K562 (cell line): ENCODE data around the gene PLEKHG3. TPM values are rescaled to one million over a fixed set of nuclear protein-coding genes. Genes with fewer than 3 reads are reported as not detected.

Source experiments
- ATAC-seq: fragments of 200-7000 bp; cut with Tn5 transposase; 3 replicates; pipeline ENCODE4 v1.9.1; 2020; ENCODE audit warnings: moderate library complexity
- BruUV-seq: library from RNA; stranded (reverse); fragments of 400-500 nt; replicated peaks from 2 replicates; lab custom pipeline; 2021; lab: Mats Ljungman, UMichigan
- CTCF ChIA-PET: fragments of 300-600 bp; formaldehyde crosslinking; extraction: SDS; loops from one replicate; lab custom pipeline; 2021; ENCODE audit warnings: low intra/inter-chr PET ratio; lab: Yijun Ruan, JAX
- POLR2A ChIA-PET: fragments of 300-600, 350-650 bp; sonication (Branson Sonifier 250); formaldehyde crosslinking; extraction: SDS; loops from one replicate; lab custom pipeline; 2021; ENCODE audit warnings: antibody characterized with exemption, inconsistent platforms; lab: Yijun Ruan, JAX
- DNase-seq, 4 experiments: peaks; one replicate each; pipeline versions ENCODE4 v3.0.0 to v3.0.0-alpha.2; 2011 to 2018; ENCODE audit warnings: low spot score in 3 of 4, mixed read lengths in 3 of 4; ENCODE audit errors: extremely low read depth in 1 of 4
- FAIRE-seq: peaks from 2 replicates; lab custom pipeline; 2011; peaks lifted over from hg19 to GRCh38; lab: Jason Lieb, UNC
- H2AFZ ChIP-seq: 2 replicates; pipeline ENCODE4 v1.6.0; 2011; ENCODE audit warnings: low read depth, low read length, control low read depth, inconsistent platforms
- H3K27ac ChIP-seq: fragments of 200-600 bp; 3 replicates; pipeline ENCODE4 v1.8.0; 2011; ENCODE audit warnings: low read depth, mild to moderate bottlenecking, control low read depth, inconsistent platforms, low read length, moderate library complexity, mixed read lengths; ENCODE audit errors: extremely low read depth
- H3K27me3 ChIP-seq, 2 experiments: fragments of 300-600 bp in 1 of 2; 2 replicates in 1 of 2; 3 replicates in 1 of 2; pipeline versions ENCODE4 v1.6.0 to v1.8.0; 2011; ENCODE audit warnings: inconsistent platforms in 2 of 2, low read length in 2 of 2, mild to moderate bottlenecking in 1 of 2, mixed read lengths in 1 of 2, moderate library complexity in 1 of 2; ENCODE audit not compliant: control insufficient read depth in 2 of 2, insufficient read depth in 2 of 2
- H3K36me3 ChIP-seq: fragments of 300-600 bp; 3 replicates; pipeline ENCODE4 v1.8.0; 2011; ENCODE audit warnings: mild to moderate bottlenecking, low read length, inconsistent platforms; ENCODE audit not compliant: control insufficient read depth, insufficient read depth
- H3K4me1 ChIP-seq, 2 experiments: fragments of 200-600 bp in 1 of 2; replicated peaks in 1 of 2; 2 replicates in 1 of 2; 3 replicates in 1 of 2; pipeline versions ENCODE4 v1.5.1 to v1.8.0; 2011; ENCODE audit warnings: inconsistent platforms in 2 of 2, low read length in 2 of 2, mild to moderate bottlenecking in 1 of 2, mixed read lengths in 1 of 2, moderate library complexity in 1 of 2; ENCODE audit not compliant: control insufficient read depth in 2 of 2, insufficient read depth in 2 of 2
- H3K4me2 ChIP-seq: 2 replicates; pipeline ENCODE4 v1.6.1; 2011; ENCODE audit warnings: low read length, control low read depth, inconsistent platforms, mixed read lengths; ENCODE audit not compliant: insufficient read depth
- H3K4me3 ChIP-seq: fragments of 200-600 bp; sonication (generic), shearing (Covaris generic); 2 replicates; pipeline ENCODE4 v1.5.1; 2016; ENCODE audit warnings: control low read depth, inconsistent platforms
- H3K79me2 ChIP-seq: fragments of 200-600 bp; 3 replicates; pipeline ENCODE4 v1.8.0; 2011; ENCODE audit warnings: low read length, inconsistent platforms; ENCODE audit not compliant: control insufficient read depth, insufficient read depth
- H3K9ac ChIP-seq, 2 experiments: 2 replicates each; pipeline versions ENCODE4 v1.6.0 to v1.6.1; 2011; ENCODE audit warnings: low read depth in 2 of 2, low read length in 2 of 2, control low read depth in 1 of 2, inconsistent platforms in 1 of 2, mild to moderate bottlenecking in 1 of 2, mixed read lengths in 1 of 2; ENCODE audit not compliant: insufficient read depth in 1 of 2
- H3K9me1 ChIP-seq: one replicate; pipeline ENCODE4 v1.6.0; 2011; ENCODE audit warnings: inconsistent platforms, mild to moderate bottlenecking, low read length, moderate library complexity; ENCODE audit not compliant: control insufficient read depth, insufficient read depth
- H3K9me3 ChIP-seq: replicated peaks from 2 replicates; pipeline ENCODE4 v1.5.1; 2011; ENCODE audit warnings: low read depth, low read length, inconsistent platforms; ENCODE audit not compliant: control insufficient read depth, insufficient read depth
- H4K20me1 ChIP-seq: replicated peaks from 2 replicates; pipeline ENCODE4 v1.6.1; 2011; ENCODE audit warnings: low read length, inconsistent platforms, mixed read lengths; ENCODE audit not compliant: control insufficient read depth, insufficient read depth
- ASH1L ChIP-seq: fragments of 450-650 bp; IDR thresholded peaks from 2 replicates; pipeline ENCODE4 v1.6.1; 2018; ENCODE audit warnings: borderline replicate concordance, mild to moderate bottlenecking, low read depth; ENCODE audit not compliant: partially characterized antibody
- CCNT2 ChIP-seq: IDR thresholded peaks from 2 replicates; pipeline ENCODE4 v1.6.1; 2011; ENCODE audit warnings: borderline replicate concordance, low read depth, mild to moderate bottlenecking, moderate library complexity, mixed read lengths, low read length; ENCODE audit not compliant: insufficient read length; ENCODE audit errors: extremely low read depth
- CEBPB ChIP-seq: fragments of 450-650 bp; IDR thresholded peaks from 2 replicates; pipeline ENCODE4 v1.6.1; 2016; ENCODE audit warnings: missing genetic modification characterization, missing compliant biosample characterization
- EHMT2 ChIP-seq: fragments of 450-650 bp; IDR thresholded peaks from 2 replicates; pipeline ENCODE4 v1.6.1; 2018; ENCODE audit warnings: antibody characterized with exemption
- HNRNPK ChIP-seq: fragments of 200-400 bp; formaldehyde crosslinking; IDR thresholded peaks from one replicate; pipeline ENCODE4 v1.6.1; 2018; ENCODE audit warnings: mild to moderate bottlenecking, low read depth, low read length; ENCODE audit not compliant: poor library complexity, severe bottlenecking
- TOE1 ChIP-seq, 2 experiments: fragments of 450-650 bp in 1 of 2; sonication (generic) in 1 of 2; formaldehyde crosslinking in 1 of 2; IDR thresholded peaks; 2 replicates each; pipeline versions ENCODE4 v1.7.1 to v1.8.0; 2016 to 2022; ENCODE audit warnings: borderline replicate concordance in 2 of 2, mild to moderate bottlenecking in 2 of 2, antibody characterized with exemption in 1 of 2, inconsistent platforms in 1 of 2, low read depth in 1 of 2, missing genetic modification reagents in 1 of 2, moderate library complexity in 1 of 2
- ZNF316 ChIP-seq: fragments of 450-650 bp; IDR thresholded peaks from 2 replicates; pipeline ENCODE4 v1.6.1; 2016
- ZNF347 ChIP-seq: fragments of 450-650 bp; formaldehyde crosslinking; IDR thresholded peaks from 2 replicates; pipeline ENCODE4 v1.4.0; 2020; ENCODE audit warnings: low read depth, mild to moderate bottlenecking, moderate library complexity
- ZNF695 ChIP-seq: fragments of 450-650 bp; formaldehyde crosslinking; IDR thresholded peaks from 2 replicates; pipeline ENCODE4 v1.4.0; 2020; ENCODE audit warnings: mild to moderate bottlenecking, moderate library complexity
- ZNF778 ChIP-seq: fragments of 450-650 bp; formaldehyde crosslinking; IDR thresholded peaks from 2 replicates; pipeline ENCODE4 v1.4.0; 2020; ENCODE audit warnings: mild to moderate bottlenecking, moderate library complexity
- WGBS: fragments of 100-300 bp; shearing (Covaris generic); methylation state at CpG from one replicate; pipeline ENCODE4 v1.1.6; 2016; ENCODE audit warnings: low coverage, mixed read lengths; ENCODE audit not compliant: insufficient coverage; ENCODE audit errors: missing lambda C conversion rate; 5-methylcytosine and 5-hydroxymethylcytosine counted together
- in situ Hi-C: fragments of 300-500 bp; cut with MboI; formaldehyde crosslinking; loops from 4 replicates; pipeline ENCODE4 v1.15.0; 2018; ENCODE audit warnings: inconsistent platforms, mixed read lengths
- intact Hi-C: fragments of 100-400 bp; cut with micrococcal nuclease; formaldehyde crosslinking; loops from 2 replicates; pipeline ENCODE4 v1.14.2; 2022
- polyA plus RNA-seq, 8 experiments: library from polyadenylated mRNA; depleted of rRNA in 4 of 8; stranded (reverse) in 5 of 8; unstranded in 3 of 8; fragments of >200 nt; fragmentation: Nextera tagmentation in 2 of 8; fragmentation: Illumina TruSeq in 1 of 8; extraction: Ambion mirVana in 2 of 8; extraction: Trizol in 1 of 8; gene quantifications; 2 replicates each; pipeline versions ENCODE4 v1.2.1 to v1.2.3, GENCODE V29; 2011 to 2014; ENCODE audit warnings: inconsistent platforms in 1 of 8, missing spikeins in 1 of 8
- total RNA-seq, 7 experiments: library from RNA; depleted of rRNA in 6 of 7; stranded (reverse); fragments of >200 nt in 6 of 7; fragmentation: Illumina TruSeq in 2 of 7; extraction: Trizol in 2 of 7; gene quantifications; 2 replicates each; pipeline versions ENCODE4 v1.2.1 to v1.2.3, GENCODE V29; 2011 to 2021; ENCODE audit warnings: low replicate concordance in 1 of 7
- TF ChIP-seq, protein P1 (sequence below): IDR thresholded peaks from 3 replicates; pipeline ENCODE4 v1.6.1; 2011; ENCODE audit warnings: borderline replicate concordance, mild to moderate bottlenecking, moderate library complexity; ENCODE audit not compliant: insufficient read length; ENCODE audit errors: extremely low read depth

Gene PLEKHG3
- total and polyA plus RNA-seq, 9 of the 15 experiments (the other 6 are each of a cell fraction or from before 2014, with no cell fraction given): 0.04 to 0.16 TPM; not detected in 7

DNA sequence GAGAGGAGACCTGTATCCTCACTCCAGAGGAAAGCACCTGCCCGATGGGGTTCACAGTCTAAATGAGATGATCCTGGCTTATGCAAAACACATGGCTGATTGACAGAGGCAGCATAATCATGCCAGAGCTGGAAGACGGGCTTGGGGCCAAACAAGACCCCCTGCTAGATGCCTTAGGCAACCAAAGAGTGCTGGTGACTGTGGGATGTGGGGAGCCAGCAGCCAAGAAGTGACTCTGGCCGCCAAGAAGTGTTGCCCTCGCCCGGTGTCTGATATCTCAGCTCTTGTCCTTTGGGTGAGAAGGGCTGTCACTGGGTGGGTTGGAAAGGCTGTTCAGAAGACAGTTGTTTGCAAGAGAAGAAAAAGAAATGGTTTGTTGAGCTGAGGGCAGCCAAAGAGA is 56.7 kb downstream of the PLEKHG3 start (continued):
- TF ChIP-seq, protein P1, sequence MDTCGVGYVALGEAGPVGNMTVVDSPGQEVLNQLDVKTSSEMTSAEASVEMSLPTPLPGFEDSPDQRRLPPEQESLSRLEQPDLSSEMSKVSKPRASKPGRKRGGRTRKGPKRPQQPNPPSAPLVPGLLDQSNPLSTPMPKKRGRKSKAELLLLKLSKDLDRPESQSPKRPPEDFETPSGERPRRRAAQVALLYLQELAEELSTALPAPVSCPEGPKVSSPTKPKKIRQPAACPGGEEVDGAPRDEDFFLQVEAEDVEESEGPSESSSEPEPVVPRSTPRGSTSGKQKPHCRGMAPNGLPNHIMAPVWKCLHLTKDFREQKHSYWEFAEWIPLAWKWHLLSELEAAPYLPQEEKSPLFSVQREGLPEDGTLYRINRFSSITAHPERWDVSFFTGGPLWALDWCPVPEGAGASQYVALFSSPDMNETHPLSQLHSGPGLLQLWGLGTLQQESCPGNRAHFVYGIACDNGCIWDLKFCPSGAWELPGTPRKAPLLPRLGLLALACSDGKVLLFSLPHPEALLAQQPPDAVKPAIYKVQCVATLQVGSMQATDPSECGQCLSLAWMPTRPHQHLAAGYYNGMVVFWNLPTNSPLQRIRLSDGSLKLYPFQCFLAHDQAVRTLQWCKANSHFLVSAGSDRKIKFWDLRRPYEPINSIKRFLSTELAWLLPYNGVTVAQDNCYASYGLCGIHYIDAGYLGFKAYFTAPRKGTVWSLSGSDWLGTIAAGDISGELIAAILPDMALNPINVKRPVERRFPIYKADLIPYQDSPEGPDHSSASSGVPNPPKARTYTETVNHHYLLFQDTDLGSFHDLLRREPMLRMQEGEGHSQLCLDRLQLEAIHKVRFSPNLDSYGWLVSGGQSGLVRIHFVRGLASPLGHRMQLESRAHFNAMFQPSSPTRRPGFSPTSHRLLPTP: no peak
- TF ChIP-seq, all 486 proteins: peak for 0

DNA sequence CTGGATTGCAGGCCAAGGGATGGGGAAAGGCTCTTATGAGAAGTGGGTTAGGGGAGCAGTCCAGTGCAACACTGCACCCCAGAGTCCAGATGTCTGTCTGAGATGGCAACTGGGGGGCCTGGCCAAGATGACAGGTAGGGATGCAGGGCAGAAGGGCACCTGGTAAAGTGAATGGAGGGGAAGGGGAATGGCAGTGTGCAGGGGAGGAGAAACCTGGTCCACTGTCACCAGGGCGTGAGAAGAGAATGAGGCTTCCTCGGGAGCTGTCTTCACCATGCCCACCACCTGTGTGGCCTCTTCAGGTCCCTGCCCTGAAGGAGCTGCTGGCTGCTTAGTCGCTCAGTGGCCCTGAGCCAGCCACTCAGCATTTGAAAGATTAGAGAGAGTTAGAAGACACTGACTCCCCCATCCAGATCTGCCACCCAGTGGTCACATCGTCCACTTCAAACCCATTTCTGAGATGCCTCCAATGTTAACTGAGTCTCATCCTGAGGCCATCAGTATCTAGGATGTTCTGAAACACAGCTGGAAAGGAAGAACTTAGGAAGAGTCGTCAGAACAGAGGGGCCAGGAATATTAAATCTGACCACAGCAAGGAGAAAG is 57.3 kb downstream of the PLEKHG3 start:
- intact Hi-C loops (loop anchor here (5.0 kb wide), 2 partner anchors 89 to 131 kb away; no protein-coding TSS in a partner anchor), in situ Hi-C loops (no loop called here)
- Histone ChIP-seq H3K27ac (no peak overlapping the region), H3K4me3 (no peak overlapping the region), H2AFZ (no peak overlapping the region), H3K4me2 (no peak overlapping the region), H3K9ac (no peak overlapping the region), H3K79me2 (no peaks in the 10 kb centered on the region), H3K9me3 (no peaks in the 10 kb centered on the region), H3K4me1 (peaks cover 12 to 27% of the 10 kb centered on the region in 2 experiments; a peak in 4 of 5 replicates), H3K36me3 (peaks cover 17% of the 10 kb centered on the region), H3K27me3 (peaks cover 2 to 13% of the 10 kb centered on the region in 2 experiments; a peak in 3 of 5 replicates), H3K9me1 (peaks cover 7% of the 10 kb centered on the region), H4K20me1 (peaks cover 24% of the 10 kb centered on the region)
- FAIRE-seq (no peak), DNase-seq (no peak), ATAC-seq (no peak)
- POLR2A ChIA-PET: interaction anchor here (0.6 to 1.5 kb wide), 5 partner anchors 11 to 406 kb away, joined by 3 to 16 read pairs (median 3); partner anchors contain the start of gene FNTB
- WGBS: 0% methylated on average over 4 of the region's 5 CpGs
- no TSS peak for BruUV-seq
- CTCF ChIA-PET: no interaction called here
- TF ChIP-seq ZNF695 (CRISPR knock-in tag) (no peak), ZNF347 (CRISPR knock-in tag) (no peak), CCNT2 (no peak), EHMT2 (no peak), CEBPB (tag) (no peak), TOE1 (IDR thresholded peaks at IDR 0.05; ENCODE audit: borderline replicate concordance) (no peak), TOE1 (CRISPR knock-in tag; IDR thresholded peaks at IDR 0.05; ENCODE audit: borderline replicate concordance, low read depth) (no peak), ASH1L (no peak), HNRNPK (no peak), ZNF778 (CRISPR knock-in tag) (no peak), ZNF316 (no peak)
